WTC11 (cell line): ENCODE data around the gene TSPO. TPM values are rescaled to one million over a fixed set of nuclear protein-coding genes. Genes with fewer than 3 reads are reported as not detected.

Experiments
- ATAC-seq: fragments of 200-7000 bp; cut with Tn5 transposase; 2 replicates; pipeline ENCODE4 v1.10.0; 2021; ENCODE audit warnings: mild to moderate bottlenecking, moderate library complexity
- CTCF ChIA-PET: fragments of 300-600 bp; sonication (Branson Sonifier 250); formaldehyde crosslinking; loops from one replicate; lab custom pipeline; 2021; ENCODE audit warnings: antibody characterized with exemption; lab: Charles Lee
- POLR2A ChIA-PET: fragments of 350-600 bp; sonication (Branson Sonifier 250); formaldehyde crosslinking; loops from one replicate; lab custom pipeline; 2021; ENCODE audit warnings: antibody characterized with exemption; lab: Charles Lee
- DNase-seq: peaks from one replicate; pipeline ENCODE4 v3.0.0; 2021; ENCODE audit warnings: low spot score
- H3K27ac Mint-ChIP-seq: 2 replicates; pipeline ENCODE4 v1.8.0; 2021; ENCODE audit warnings: mixed read lengths
- H3K27me3 Mint-ChIP-seq: 2 replicates; pipeline ENCODE4 v1.8.0; 2021; ENCODE audit warnings: low read depth, mild to moderate bottlenecking, moderate library complexity, mixed read lengths
- H3K36me3 Mint-ChIP-seq: 2 replicates; pipeline ENCODE4 v1.8.0; 2021; ENCODE audit warnings: mixed read lengths
- H3K4me1 Mint-ChIP-seq: 2 replicates; pipeline ENCODE4 v1.8.0; 2022; ENCODE audit warnings: mixed read lengths
- H3K4me3 Mint-ChIP-seq: 2 replicates; pipeline ENCODE4 v1.8.0; 2021; ENCODE audit warnings: mild to moderate bottlenecking, moderate library complexity, mixed read lengths
- H3K9me3 Mint-ChIP-seq: 2 replicates; pipeline ENCODE4 v1.8.0; 2021; ENCODE audit warnings: mixed read lengths
- AFF4 ChIP-seq: sonication (generic); formaldehyde crosslinking; IDR thresholded peaks from 2 replicates; pipeline ENCODE4 v1.8.1; 2023; ENCODE audit warnings: mild to moderate bottlenecking, missing genetic modification reagents, borderline replicate concordance
- CBFB ChIP-seq: sonication (generic); formaldehyde crosslinking; IDR thresholded peaks from 2 replicates; pipeline ENCODE4 v1.8.1; 2022; ENCODE audit warnings: mild to moderate bottlenecking, low read depth, missing genetic modification reagents
- E2F1 ChIP-seq: sonication (generic); formaldehyde crosslinking; IDR thresholded peaks from 2 replicates; pipeline ENCODE4 v1.8.0; 2022; ENCODE audit warnings: mild to moderate bottlenecking, missing genetic modification reagents
- ELF4 ChIP-seq: sonication (generic); formaldehyde crosslinking; IDR thresholded peaks from 2 replicates; pipeline ENCODE4 v1.8.1; 2022; ENCODE audit warnings: low read depth, mild to moderate bottlenecking, moderate library complexity, missing genetic modification reagents
- FOXJ3 ChIP-seq: sonication (generic); formaldehyde crosslinking; IDR thresholded peaks from 2 replicates; pipeline ENCODE4 v1.9.0; 2021; ENCODE audit warnings: missing genetic modification reagents, mild to moderate bottlenecking, borderline replicate concordance
- GTF2I ChIP-seq: fragments of 250-450 bp; sonication (Bioruptor Pico); conservative IDR thresholded peaks from 2 replicates; pipeline ENCODE4 v1.4.0; 2021; ENCODE audit warnings: mild to moderate bottlenecking
- JUN ChIP-seq: sonication (generic); formaldehyde crosslinking; IDR thresholded peaks from 2 replicates; pipeline ENCODE4 v1.8.0; 2023; ENCODE audit warnings: mild to moderate bottlenecking, missing genetic modification reagents
- MLX ChIP-seq: sonication (generic); formaldehyde crosslinking; IDR thresholded peaks from 2 replicates; pipeline ENCODE4 v1.8.1; 2023; ENCODE audit warnings: mild to moderate bottlenecking, missing genetic modification reagents, moderate library complexity
- MXD4 ChIP-seq: fragments of 250-450 bp; sonication (Bioruptor Pico); IDR thresholded peaks from 2 replicates; pipeline ENCODE4 v1.8.0; 2021; ENCODE audit warnings: mild to moderate bottlenecking, moderate library complexity, borderline replicate concordance
- NFATC4 ChIP-seq: fragments of 250-450 bp; sonication (Bioruptor Pico); IDR thresholded peaks from 2 replicates; pipeline ENCODE4 v1.9.0; 2021; ENCODE audit warnings: mild to moderate bottlenecking
- SP1 ChIP-seq: sonication (generic); formaldehyde crosslinking; conservative IDR thresholded peaks from 2 replicates; pipeline ENCODE4 v1.8.1; 2022; ENCODE audit warnings: missing genetic modification reagents
- ZBTB43 ChIP-seq: sonication (generic); formaldehyde crosslinking; IDR thresholded peaks from 2 replicates; pipeline ENCODE4 v1.8.1; 2023; ENCODE audit warnings: mild to moderate bottlenecking, missing genetic modification reagents
- ZNF281 ChIP-seq: sonication (generic); formaldehyde crosslinking; IDR thresholded peaks from 2 replicates; pipeline ENCODE4 v1.8.0; 2023; ENCODE audit warnings: mild to moderate bottlenecking, missing genetic modification reagents
- ZNF416 ChIP-seq: fragments of 250-450 bp; sonication (Bioruptor Pico); IDR thresholded peaks from 2 replicates; pipeline ENCODE4 v1.9.0; 2021; ENCODE audit warnings: mild to moderate bottlenecking, inconsistent platforms
- ZSCAN18 ChIP-seq: fragments of 250-450 bp; sonication (Bioruptor Pico); IDR thresholded peaks from 2 replicates; pipeline ENCODE4 v2.1.2; 2022; ENCODE audit warnings: mild to moderate bottlenecking, moderate library complexity
- total RNA-seq: library from RNA; stranded (reverse); gene quantifications from 3 replicates; pipeline ENCODE4 v1.2.3, GENCODE V29; 2021
- TF ChIP-seq, protein P1 (sequence below): fragments of 250-450 bp; sonication (Bioruptor Pico); IDR thresholded peaks from 2 replicates; pipeline ENCODE4 v1.8.0; 2021; ENCODE audit warnings: mild to moderate bottlenecking

The TSPO gene
- total RNA-seq, 1 experiment from 2014 or later: 21.9 TPM

- peaks cover 10% of the 10 kb centered on the region for H3K4me1 Mint-ChIP-seq
- H3K27me3 Mint-ChIP-seq: peaks cover 12% of the 10 kb centered on the region
- H3K27ac Mint-ChIP-seq: no peak overlapping the region
- no peak overlapping the region for H3K4me3 Mint-ChIP-seq
- CTCF ChIA-PET: no interaction called here
- POLR2A ChIA-PET: no interaction called here
- H3K36me3 Mint-ChIP-seq: no peaks in the 10 kb centered on the region
- DNase-seq: no peak
- no peak for ATAC-seq
- H3K9me3 Mint-ChIP-seq: no peaks in the 10 kb centered on the region
- TF ChIP-seq E2F1 (no peak), ZNF416 (no peak), GTF2I (CRISPR knock-in tag) (no peak)
These were observed 3.5 kb upstream of the TSPO start for GRCh38 chr22:43147821-43148220.

DNA sequence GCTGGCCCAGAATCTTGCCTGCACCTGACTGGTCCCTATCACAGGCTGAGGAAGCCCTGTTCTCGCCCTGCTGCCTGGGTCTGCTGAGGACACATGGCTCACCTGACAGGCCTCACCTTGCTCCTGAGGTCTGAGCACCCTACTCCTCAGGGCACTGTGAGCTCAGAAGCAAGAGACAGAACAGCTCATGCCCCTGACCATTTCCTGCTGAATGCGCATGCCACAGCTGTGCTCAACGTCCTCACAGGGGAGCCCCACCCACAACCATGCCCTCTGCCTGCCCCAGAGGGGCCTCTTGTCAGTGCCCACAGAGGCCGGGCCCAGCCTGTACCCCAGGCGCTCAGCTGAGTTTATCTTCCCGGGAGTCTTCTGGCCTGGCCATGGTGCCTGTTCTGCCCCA, 2.8 kb upstream of the TSPO start:
- H3K9me3 Mint-ChIP-seq: no peaks in the 10 kb centered on the region
- H3K4me3 Mint-ChIP-seq: no peak overlapping the region
- no peak for ATAC-seq
- POLR2A ChIA-PET: no interaction called here
- DNase-seq: no peak
- peaks cover 10% of the 10 kb centered on the region for H3K4me1 Mint-ChIP-seq
- peaks cover 14% of the 10 kb centered on the region for H3K27me3 Mint-ChIP-seq
- no peak overlapping the region for H3K27ac Mint-ChIP-seq
- TF ChIP-seq MLX (CRISPR knock-in tag) (no peak), MXD4 (CRISPR knock-in tag) (no peak), ELF4 (CRISPR knock-in tag) (no peak), ZNF416 (no peak), ZSCAN18 (CRISPR knock-in tag) (no peak), NFATC4 (no peak), FOXJ3 (no peak), JUN (CRISPR knock-in tag) (no peak), ZBTB43 (no peak), ZNF281 (CRISPR knock-in tag) (no peak), AFF4 (CRISPR knock-in tag) (no peak), SP1 (CRISPR knock-in tag) (no peak), CBFB (CRISPR knock-in tag) (no peak)
- TF ChIP-seq, protein P1, sequence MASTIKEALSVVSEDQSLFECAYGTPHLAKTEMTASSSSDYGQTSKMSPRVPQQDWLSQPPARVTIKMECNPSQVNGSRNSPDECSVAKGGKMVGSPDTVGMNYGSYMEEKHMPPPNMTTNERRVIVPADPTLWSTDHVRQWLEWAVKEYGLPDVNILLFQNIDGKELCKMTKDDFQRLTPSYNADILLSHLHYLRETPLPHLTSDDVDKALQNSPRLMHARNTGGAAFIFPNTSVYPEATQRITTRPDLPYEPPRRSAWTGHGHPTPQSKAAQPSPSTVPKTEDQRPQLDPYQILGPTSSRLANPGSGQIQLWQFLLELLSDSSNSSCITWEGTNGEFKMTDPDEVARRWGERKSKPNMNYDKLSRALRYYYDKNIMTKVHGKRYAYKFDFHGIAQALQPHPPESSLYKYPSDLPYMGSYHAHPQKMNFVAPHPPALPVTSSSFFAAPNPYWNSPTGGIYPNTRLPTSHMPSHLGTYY (CRISPR knock-in tag): no peak
- no peaks in the 10 kb centered on the region for H3K36me3 Mint-ChIP-seq
- CTCF ChIA-PET: no interaction called here
